Measurements from ENCODE around the gene SERF1B.
"Not testable (repeated sequence)": the region's sequence is repeated elsewhere in the genome, so short reads cannot be mapped to it uniquely, and the experiment has no call there.

The SERF1B gene

GRCh38 chr5:70025106-70025844 lies at the start of gene SERF1B:
TSS of gene SERF1B (plus strand) at chr5:70025251. CDS start at chr5:70025452, 201 bp downstream.
- H3K4me3 ChIP-seq (ENCODE audit: low read depth, low read length) = not testable (repeated sequence)

- not testable (repeated sequence) for H3K4me3 ChIP-seq (ENCODE audit: low read depth, low read length)
Observed at GRCh38 chr5:69991713-69992112, 33.3 kb upstream of the SERF1B start.

- H3K4me3 ChIP-seq (ENCODE audit: low read depth, low read length) = not testable (repeated sequence)
Observed at GRCh38 chr5:69995535-69995934, 29.5 kb upstream of the SERF1B start.

- not testable (repeated sequence) for H3K4me3 ChIP-seq (ENCODE audit: low read depth, low read length)
Observed at GRCh38 chr5:70020660-70021059, 4.4 kb upstream of the SERF1B start.

GRCh38 chr5:70025845-70026145 lies 744 bp downstream of the SERF1B start:
- not testable (repeated sequence) for H3K4me3 ChIP-seq (ENCODE audit: low read depth, low read length)

GRCh38 chr5:70031204-70031603 lies 6.2 kb downstream of the SERF1B start:
- H3K4me3 ChIP-seq (ENCODE audit: low read depth, low read length) = not testable (repeated sequence)

- H3K4me3 ChIP-seq (ENCODE audit: low read depth, low read length) = not testable (repeated sequence)
Observed at GRCh38 chr5:70041411-70041810, 16.4 kb downstream of the SERF1B start.

GRCh38 chr5:70049790-70050142 lies 24.7 kb downstream of the SERF1B start:
- not testable (repeated sequence) for H3K4me3 ChIP-seq (ENCODE audit: low read depth, low read length)

- H3K4me3 ChIP-seq (ENCODE audit: low read depth, low read length) = not testable (repeated sequence)
Observed at GRCh38 chr5:70056289-70056942, 31.4 kb downstream of the SERF1B start.

GRCh38 chr5:70057140-70057539 lies 32.1 kb downstream of the SERF1B start:
- not testable (repeated sequence) for H3K4me3 ChIP-seq (ENCODE audit: low read depth, low read length)

- H3K4me3 ChIP-seq (ENCODE audit: low read depth, low read length) = not testable (repeated sequence)
Observed at GRCh38 chr5:70077632-70078031, 52.6 kb downstream of the SERF1B start.

GRCh38 chr5:70088907-70089464 lies 63.9 kb downstream of the SERF1B start:
- not testable (repeated sequence) for H3K4me3 ChIP-seq (ENCODE audit: low read depth, low read length)

- H3K4me3 ChIP-seq (ENCODE audit: low read depth, low read length) = not testable (repeated sequence)
Observed at GRCh38 chr5:70091776-70092175, 66.7 kb downstream of the SERF1B start.

Measured in iPS-11a (cell line).